ENCODE data around the gene RNPEP. TPM values are rescaled to one million over a fixed set of nuclear protein-coding genes. Genes with fewer than 3 reads are reported as not detected.

RNPEP gene
- total and polyA plus RNA-seq, 11 donors, result 12.4 to 36.2 (median 15.6) TPM

GRCh38 chr1:202029171-202029665 lies 46.8 kb downstream of the RNPEP start:
- Histone ChIP-seq H3K27me3 (no peaks in the 10 kb centered on the region), H3K9me3 (no peaks in the 10 kb centered on the region), H3K4me1 (no peaks in the 10 kb centered on the region), H3K4me3 (no peak overlapping the region), H3K27ac (no peak overlapping the region), H3K36me3 (no peaks in the 10 kb centered on the region)
- no peak for ATAC-seq
- WGBS, 4 donors, result 78 to 88% (median 80%) methylated on average over 5 of the region's 5 CpGs
- no peak for DNase-seq
- TF ChIP-seq POLR2A (IDR thresholded peaks at IDR 0.05) (no peak), CTCF (IDR thresholded peaks at IDR 0.05) (no peak)
- intact Hi-C loops (cut with DNase I), result no loop called here

- Histone ChIP-seq H3K9me3 (no peaks in the 10 kb centered on the region), H3K27ac (no peak overlapping the region), H3K36me3 (no peaks in the 10 kb centered on the region), H3K4me3 (no peak overlapping the region), H3K27me3 (no peaks in the 10 kb centered on the region), H3K4me1 (no peaks in the 10 kb centered on the region)
- WGBS, 4 donors, result 75 to 90% (median 81%) methylated on average over 2 of the region's 2 CpGs
- intact Hi-C loops (cut with DNase I), result no loop called here
- no peak for ATAC-seq
- TF ChIP-seq POLR2A (IDR thresholded peaks at IDR 0.05), result no peak
- TF ChIP-seq CTCF (IDR thresholded peaks at IDR 0.05), result no peak
- DNase-seq, result no peak
Observed at GRCh38 chr1:202029727-202030126, 47.3 kb downstream of the RNPEP start.

GRCh38 chr1:202031796-202032195 lies 49.3 kb downstream of the RNPEP start:
- ATAC-seq, result no peak
- 81 to 86% (median 84%) methylated on average over 4 of the region's 4 CpGs for WGBS, 4 donors
- H3K27me3 ChIP-seq, result no peaks in the 10 kb centered on the region
- no peaks in the 10 kb centered on the region for H3K36me3 ChIP-seq
- peaks cover 0 to 8% (median 0%) of the 10 kb centered on the region in 12 donors for H3K4me1 ChIP-seq
- no peak overlapping the region for H3K27ac ChIP-seq
- no peak for DNase-seq
- H3K9me3 ChIP-seq, result no peaks in the 10 kb centered on the region
- intact Hi-C loops (cut with DNase I), result no loop called here
- no peak overlapping the region for H3K4me3 ChIP-seq
- no peak for TF ChIP-seq POLR2A (IDR thresholded peaks at IDR 0.05)
- no peak for TF ChIP-seq CTCF (IDR thresholded peaks at IDR 0.05)

GRCh38 chr1:202034149-202034682 lies 51.8 kb downstream of the RNPEP start:
- Histone ChIP-seq H3K36me3 (no peaks in the 10 kb centered on the region), H3K4me3 (no peak overlapping the region), H3K27me3 (no peaks in the 10 kb centered on the region), H3K27ac (no peak overlapping the region), H3K9me3 (no peaks in the 10 kb centered on the region), H3K4me1 (peaks cover 0 to 8% (median 0%) of the 10 kb centered on the region in 12 donors)
- DNase-seq (no peak), ATAC-seq (no peak)
- 78 to 87% (median 82%) methylated on average over 7 of the region's 7 CpGs for WGBS, 4 donors
- TF ChIP-seq POLR2A (IDR thresholded peaks at IDR 0.05) (no peak), CTCF (IDR thresholded peaks at IDR 0.05) (no peak)
- intact Hi-C loops (cut with DNase I), result no loop called here

All from heart left ventricle (tissue), 16 donors.